ENCODE results near the gene METTL14.

Gene METTL14

DNA sequence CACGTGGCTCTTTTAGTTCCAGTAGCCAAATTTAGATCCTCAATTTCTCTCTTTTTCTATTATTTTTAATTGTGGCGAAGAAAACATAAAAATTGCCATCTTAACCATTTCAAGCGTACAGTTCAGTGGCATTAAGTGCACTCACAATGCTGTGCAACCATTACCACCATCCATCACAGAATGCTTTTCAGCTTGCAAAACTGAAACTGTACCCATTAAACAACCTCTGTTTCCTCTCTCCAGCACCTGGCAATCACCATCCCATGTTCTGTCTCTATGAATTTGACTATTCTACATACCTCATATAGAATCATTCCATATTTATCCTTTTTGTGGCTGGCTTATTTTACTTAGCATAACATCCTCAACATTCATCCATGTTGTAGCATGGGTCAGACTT lies 74.9 kb downstream of the METTL14 start:
- DNase-seq = no peak

GRCh38 chr4:118760493-118760892 lies 75.3 kb downstream of the METTL14 start:
- DNase-seq = no peak

DNA sequence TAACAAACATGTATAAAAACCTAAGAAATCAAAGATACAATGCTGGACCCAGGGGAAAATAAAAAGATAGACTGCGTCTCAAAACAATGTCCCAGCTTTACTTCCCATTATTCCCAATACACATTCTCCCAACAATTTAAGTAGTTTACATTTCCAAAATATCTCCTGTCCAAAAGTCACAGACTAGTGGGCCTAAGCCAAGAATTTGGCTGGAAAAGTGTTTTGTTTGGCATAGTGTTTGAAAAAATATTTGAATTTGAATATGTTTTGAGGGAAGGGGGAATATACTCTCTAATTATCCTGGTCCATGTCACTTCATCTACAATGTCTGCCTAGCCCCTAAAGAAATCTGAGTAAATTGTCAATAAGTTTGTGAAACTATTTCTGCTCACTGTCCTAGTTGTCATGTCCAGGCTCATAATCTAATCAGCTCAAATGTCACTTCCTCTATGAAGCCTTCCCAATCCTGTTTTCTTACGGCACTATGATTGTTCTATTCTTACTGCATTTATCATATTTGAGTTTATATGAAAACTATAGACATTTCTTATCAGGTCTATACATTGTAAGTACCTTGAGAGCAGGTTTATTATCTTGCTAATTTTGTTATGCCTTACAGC lies 76.3 kb downstream of the METTL14 start:
- no peak for DNase-seq

DNA sequence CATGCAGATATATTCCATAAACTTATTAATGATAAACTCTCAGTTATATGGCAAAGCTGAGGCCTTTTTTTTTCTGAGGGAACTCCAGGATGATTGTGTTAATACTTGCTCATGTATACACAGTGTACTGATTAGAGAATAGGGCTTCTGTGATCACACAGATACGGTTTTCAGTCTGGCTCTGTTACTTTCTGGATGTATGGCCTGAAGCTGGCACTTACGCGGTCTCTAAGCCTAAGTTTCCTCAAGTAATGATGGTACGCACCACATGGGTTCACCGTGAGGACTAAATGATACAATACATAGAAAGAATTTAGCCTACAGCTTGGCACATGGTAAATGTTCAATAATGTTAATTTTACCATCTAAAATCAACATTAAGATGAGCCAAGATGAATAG lies 77.0 kb downstream of the METTL14 start:
- DNase-seq = no peak

GRCh38 chr4:118762730-118763477 lies 77.7 kb downstream of the METTL14 start:
- no peak for DNase-seq

Data from effector CD4-positive, alpha-beta T cell (primary cell).